Measurements from ENCODE around the gene GALK1. TPM values are rescaled to one million over a fixed set of nuclear protein-coding genes. Genes with fewer than 3 reads are reported as not detected.

Gene GALK1
- total RNA-seq, 4 donors from 2014 or later, result 9.3 to 116 (median 30.9) TPM

DNA sequence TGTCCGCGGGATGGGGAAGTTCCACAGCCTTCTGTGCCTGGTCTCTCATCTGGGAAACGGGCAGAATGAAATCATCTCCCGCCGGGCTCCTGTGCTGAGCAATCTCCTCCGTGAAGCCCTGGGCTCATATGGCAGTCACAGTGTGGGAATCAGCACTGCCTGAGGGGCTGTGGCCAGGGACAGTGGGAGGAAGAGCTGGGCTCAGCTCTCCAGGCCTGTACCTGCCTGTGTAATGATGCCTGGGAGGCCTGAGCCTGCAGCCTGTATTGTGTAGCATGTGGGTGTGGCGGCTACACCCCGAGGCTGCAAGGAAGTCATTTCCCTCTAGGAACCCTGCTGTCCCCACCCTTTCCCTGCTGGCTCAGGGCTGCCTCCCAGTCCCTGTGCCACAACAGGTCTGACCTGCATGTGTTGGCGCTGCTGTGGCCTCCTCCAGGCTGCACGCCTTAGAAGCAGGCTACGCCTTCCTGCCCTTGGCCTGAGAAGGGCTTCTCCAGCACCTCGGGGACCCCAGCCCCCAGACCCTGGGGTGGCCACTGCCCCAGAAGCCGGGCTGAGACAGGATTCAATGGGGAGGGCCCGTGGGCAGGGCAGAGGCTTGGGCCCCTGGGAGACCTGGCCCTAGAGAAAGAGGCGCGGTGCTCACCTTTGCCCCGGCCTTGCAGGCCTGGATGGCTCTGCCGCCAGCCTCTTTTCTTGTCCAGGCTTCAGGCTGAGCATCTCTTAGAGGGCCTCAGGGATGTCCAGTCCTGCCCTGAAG, 41.6 kb downstream of the GALK1 start:
- Histone ChIP-seq H3K4me3 (peak overlapping the region in 3 of 4 donors; percentile 47 to 50 (median 48)), H3K27me3 (peaks cover 19% of the 10 kb centered on the region), H3K9me3 (no peaks in the 10 kb centered on the region), H3K4me1 (peaks cover 7 to 32% (median 27%) of the 10 kb centered on the region in 4 donors), H3K36me3 (peaks cover 0 to 25% (median 0%) of the 10 kb centered on the region in 4 donors), H3K27ac (peak overlapping the region; percentile 88 to 92 (median 88))
- 90% methylated on average over 2 of the region's 18 CpGs; no CpG with 5 or more reads in 1 of the 2 donors for WGBS, 2 donors (ENCODE audit: low coverage in 1 of 2)
- intact Hi-C loops (cut with DNase I; ENCODE audit: low total_unique reads), result no loop called here
- peak; percentile 91 for DNase-seq
- peak; percentile 99 for TF ChIP-seq POLR2A (IDR thresholded peaks at IDR 0.05)
- no peak for TF ChIP-seq EP300 (IDR thresholded peaks at IDR 0.05; ENCODE audit: low read depth)
- peak; percentile 88 to 98 (median 97) for TF ChIP-seq POLR2AphosphoS5 (IDR thresholded peaks at IDR 0.05)
- TF ChIP-seq, protein P1, sequence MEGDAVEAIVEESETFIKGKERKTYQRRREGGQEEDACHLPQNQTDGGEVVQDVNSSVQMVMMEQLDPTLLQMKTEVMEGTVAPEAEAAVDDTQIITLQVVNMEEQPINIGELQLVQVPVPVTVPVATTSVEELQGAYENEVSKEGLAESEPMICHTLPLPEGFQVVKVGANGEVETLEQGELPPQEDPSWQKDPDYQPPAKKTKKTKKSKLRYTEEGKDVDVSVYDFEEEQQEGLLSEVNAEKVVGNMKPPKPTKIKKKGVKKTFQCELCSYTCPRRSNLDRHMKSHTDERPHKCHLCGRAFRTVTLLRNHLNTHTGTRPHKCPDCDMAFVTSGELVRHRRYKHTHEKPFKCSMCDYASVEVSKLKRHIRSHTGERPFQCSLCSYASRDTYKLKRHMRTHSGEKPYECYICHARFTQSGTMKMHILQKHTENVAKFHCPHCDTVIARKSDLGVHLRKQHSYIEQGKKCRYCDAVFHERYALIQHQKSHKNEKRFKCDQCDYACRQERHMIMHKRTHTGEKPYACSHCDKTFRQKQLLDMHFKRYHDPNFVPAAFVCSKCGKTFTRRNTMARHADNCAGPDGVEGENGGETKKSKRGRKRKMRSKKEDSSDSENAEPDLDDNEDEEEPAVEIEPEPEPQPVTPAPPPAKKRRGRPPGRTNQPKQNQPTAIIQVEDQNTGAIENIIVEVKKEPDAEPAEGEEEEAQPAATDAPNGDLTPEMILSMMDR (IDR thresholded peaks at IDR 0.05), result peak in 1 of 5 experiments; percentile 18
- in situ Hi-C loops (cut with MboI; ENCODE audit: low pct_ligation_motif_present in 1 of 4, low pct_unique_long_range_greater_than_20kb in 1 of 4, low sequenced_read_pairs in 3 of 4), result no loop called here

DNA sequence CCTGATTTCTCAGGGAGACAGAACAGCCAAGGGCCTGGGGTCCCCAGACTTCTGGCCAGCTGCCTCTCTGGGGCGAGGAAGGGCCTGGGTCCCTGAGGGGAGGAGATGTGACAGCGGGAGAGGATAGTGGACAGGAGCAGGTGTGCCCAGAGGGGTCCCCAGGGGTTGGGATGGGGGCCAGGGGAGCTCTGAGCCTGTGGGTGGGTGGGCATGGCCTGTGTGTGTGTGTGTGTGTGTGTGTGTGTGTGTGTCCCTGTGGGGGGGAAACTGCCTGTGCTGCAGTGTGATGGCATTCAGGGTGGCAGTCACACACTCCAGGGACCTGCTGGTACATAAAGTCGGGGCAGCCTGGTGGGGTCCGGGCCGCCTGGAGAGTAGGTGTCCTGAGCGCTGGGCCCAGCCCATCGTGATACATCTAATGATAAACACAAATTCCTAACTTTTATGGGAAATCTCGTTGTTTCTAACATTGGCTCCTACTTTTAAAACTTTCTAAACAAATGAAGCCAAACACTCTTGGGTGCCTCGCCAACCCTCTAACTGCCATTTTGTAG, 42.4 kb downstream of the GALK1 start:
- in situ Hi-C loops (cut with MboI; ENCODE audit: low pct_ligation_motif_present in 1 of 4, low pct_unique_long_range_greater_than_20kb in 1 of 4, low sequenced_read_pairs in 3 of 4) (no loop called here), intact Hi-C loops (cut with DNase I; ENCODE audit: low total_unique reads) (no loop called here)
- Histone ChIP-seq H3K4me3 (peak overlapping the region; percentile 25 to 50 (median 48)), H3K36me3 (peaks cover 0 to 25% (median 0%) of the 10 kb centered on the region in 4 donors), H3K27me3 (peaks cover 19% of the 10 kb centered on the region), H3K4me1 (peaks cover 7 to 32% (median 27%) of the 10 kb centered on the region in 4 donors), H3K9me3 (no peaks in the 10 kb centered on the region), H3K27ac (peak overlapping the region; percentile 88 to 92 (median 88))
- no peak for DNase-seq
- WGBS, 2 donors (ENCODE audit: low coverage in 1 of 2), result 60 to 61% methylated on average over 1 to 9 of the region's 9 CpGs
- TF ChIP-seq POLR2AphosphoS5 (IDR thresholded peaks at IDR 0.05) (no peak), POLR2A (IDR thresholded peaks at IDR 0.05) (no peak), EP300 (IDR thresholded peaks at IDR 0.05; ENCODE audit: low read depth) (no peak)
- TF ChIP-seq, protein P1 (IDR thresholded peaks at IDR 0.05), result no peak

DNA sequence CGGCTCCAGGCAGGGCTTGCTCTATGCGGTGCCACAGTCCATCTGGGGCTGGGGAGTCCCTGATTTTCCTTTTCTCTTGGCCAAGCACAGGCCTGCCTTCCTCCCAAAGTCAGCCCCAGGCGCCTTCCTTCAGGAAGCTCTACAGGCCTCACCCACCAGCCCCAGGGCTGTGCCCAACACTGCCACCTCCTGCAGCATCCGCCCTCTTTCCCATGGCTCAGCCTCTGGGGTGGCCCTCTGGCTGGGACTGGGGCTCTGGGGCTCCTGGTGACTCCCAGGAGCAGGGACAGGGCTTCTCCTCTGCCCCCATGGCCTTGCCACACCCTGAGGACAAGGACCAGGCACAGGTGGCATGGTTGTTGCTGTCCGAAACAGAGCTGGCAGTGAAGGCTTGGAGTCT, 42.9 kb downstream of the GALK1 start:
- intact Hi-C loops (cut with DNase I; ENCODE audit: low total_unique reads), result no loop called here
- Histone ChIP-seq H3K27me3 (peaks cover 19% of the 10 kb centered on the region), H3K27ac (peak overlapping the region; percentile 88 to 92 (median 88)), H3K4me3 (peak overlapping the region; percentile 25 to 50 (median 48)), H3K4me1 (peaks cover 7 to 32% (median 27%) of the 10 kb centered on the region in 4 donors), H3K36me3 (peaks cover 0 to 21% (median 0%) of the 10 kb centered on the region in 4 donors), H3K9me3 (no peaks in the 10 kb centered on the region)
- in situ Hi-C loops (cut with MboI; ENCODE audit: low pct_ligation_motif_present in 1 of 4, low pct_unique_long_range_greater_than_20kb in 1 of 4, low sequenced_read_pairs in 3 of 4), result no loop called here
- 44% methylated on average over 4 of the region's 5 CpGs; no CpG with 5 or more reads in 1 of the 2 donors for WGBS, 2 donors (ENCODE audit: low coverage in 1 of 2)
- peak; percentile 71 for DNase-seq
- TF ChIP-seq, protein P1 (IDR thresholded peaks at IDR 0.05), result no peak
- TF ChIP-seq POLR2AphosphoS5 (IDR thresholded peaks at IDR 0.05) (peak; percentile 8 to 54 (median 22)), POLR2A (IDR thresholded peaks at IDR 0.05) (peak; percentile 57)

DNA sequence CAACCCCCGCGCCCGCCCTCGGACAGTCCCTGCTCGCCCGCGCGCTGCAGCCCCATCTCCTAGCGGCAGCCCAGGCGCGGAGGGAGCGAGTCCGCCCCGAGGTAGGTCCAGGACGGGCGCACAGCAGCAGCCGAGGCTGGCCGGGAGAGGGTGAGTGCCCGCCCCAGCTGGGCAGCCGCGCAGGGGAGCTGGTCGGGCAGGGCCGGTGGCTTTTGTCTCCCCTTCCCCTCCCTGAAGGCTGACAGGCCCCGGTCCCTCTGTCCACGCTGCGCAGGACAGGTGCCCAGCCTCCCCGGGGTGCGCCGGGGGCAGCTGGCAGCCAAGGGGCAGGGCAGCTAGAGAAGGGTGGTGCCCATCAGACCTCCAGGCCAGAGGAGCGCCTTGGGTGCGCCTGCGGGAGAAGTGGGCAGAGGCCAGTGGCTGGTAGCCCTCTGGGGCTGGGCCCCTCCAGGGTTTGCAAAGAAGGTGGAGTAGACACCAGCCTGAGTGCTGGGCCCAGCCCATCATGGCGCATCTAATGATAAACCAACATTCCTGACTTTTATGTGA, 43.5 kb downstream of the GALK1 start:
- peak; percentile 61 for DNase-seq
- Histone ChIP-seq H3K27me3 (peaks cover 19% of the 10 kb centered on the region), H3K4me1 (peaks cover 7 to 32% (median 27%) of the 10 kb centered on the region in 4 donors), H3K27ac (peak overlapping the region; percentile 88 to 92 (median 88)), H3K4me3 (peak overlapping the region; percentile 14 to 50 (median 48)), H3K36me3 (peaks cover 0 to 18% (median 0%) of the 10 kb centered on the region in 4 donors), H3K9me3 (no peaks in the 10 kb centered on the region)
- in situ Hi-C loops (cut with MboI; ENCODE audit: low pct_ligation_motif_present in 1 of 4, low pct_unique_long_range_greater_than_20kb in 1 of 4, low sequenced_read_pairs in 3 of 4), result no loop called here
- intact Hi-C loops (cut with DNase I; ENCODE audit: low total_unique reads), result no loop called here
- no peak for TF ChIP-seq EP300 (IDR thresholded peaks at IDR 0.05; ENCODE audit: low read depth)
- TF ChIP-seq, protein P1 (IDR thresholded peaks at IDR 0.05), result peak in 1 of 5 experiments; percentile 9
- TF ChIP-seq POLR2AphosphoS5 (IDR thresholded peaks at IDR 0.05), result peak in 2 of 3 donors; percentile 53 to 59
- TF ChIP-seq POLR2A (IDR thresholded peaks at IDR 0.05), result peak; percentile 71
- 27% methylated on average over 4 of the region's 33 CpGs; no CpG with 5 or more reads in 1 of the 2 donors for WGBS, 2 donors (ENCODE audit: low coverage in 1 of 2)

Data from transverse colon (tissue), 4 donors.